ENCODE results near the gene PGAP1. TPM values are rescaled to one million over a fixed set of nuclear protein-coding genes. Genes with fewer than 3 reads are reported as not detected.

Gene PGAP1
- total and polyA plus RNA-seq, 9 of the 15 experiments (the other 6 are each of a cell fraction or from before 2014, with no cell fraction given) = 0.08 to 0.73 (median 0.52) TPM

DNA sequence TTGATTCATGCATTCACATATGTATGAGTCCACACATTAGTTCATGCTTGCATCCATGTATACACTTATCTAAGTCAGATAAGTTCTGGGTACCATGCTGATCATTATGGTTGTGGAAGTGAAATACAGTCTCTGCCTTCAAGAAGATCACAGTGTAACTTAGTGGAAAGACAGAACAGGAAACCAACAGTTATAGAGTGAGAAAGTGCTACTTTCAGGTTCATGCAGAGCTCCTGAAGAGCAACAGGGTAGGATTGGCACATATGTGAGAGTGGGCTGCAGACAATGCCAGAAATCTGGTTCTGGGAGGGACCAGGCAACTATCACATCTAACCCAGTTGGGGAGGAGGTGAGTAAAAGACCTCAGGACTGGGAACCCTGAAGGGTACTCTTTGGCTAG lies 35.4 kb upstream of the PGAP1 start:
- no peaks in the 10 kb centered on the region for H4K20me1 ChIP-seq (replicated peaks; ENCODE audit: control insufficient read depth, insufficient read depth, low read length)
- ChIA-PET CTCF (ENCODE audit: low intra/inter-chr PET ratio) (no interaction called here), POLR2A (no interaction called here)
- no peak overlapping the region for H3K27ac ChIP-seq (ENCODE audit: extremely low read depth, low read depth, low read length)
- no peak overlapping the region for H3K4me3 ChIP-seq
- H2AFZ ChIP-seq (ENCODE audit: low read depth, low read length) = no peak overlapping the region
- H3K9me1 ChIP-seq (ENCODE audit: control insufficient read depth, insufficient read depth, low read length) = no peaks in the 10 kb centered on the region
- H3K27me3 ChIP-seq (ENCODE audit: control insufficient read depth in 2 of 2, insufficient read depth in 2 of 2, low read length in 2 of 2) = no peaks in the 10 kb centered on the region
- DNase-seq (ENCODE audit: extremely low read depth in 1 of 4, low spot score in 3 of 4) (no peak), FAIRE-seq (no peak), ATAC-seq (no peak)
- intact Hi-C loops (cut with micrococcal nuclease) (no loop called here), in situ Hi-C loops (cut with MboI) (no loop called here)
- H3K9me3 ChIP-seq (replicated peaks; ENCODE audit: control insufficient read depth, insufficient read depth, low read depth, low read length) = no peaks in the 10 kb centered on the region
- H3K4me1 ChIP-seq (replicated peaks in 1 of 2; ENCODE audit: control insufficient read depth in 2 of 2, insufficient read depth in 2 of 2, low read length in 2 of 2) = no peaks in the 10 kb centered on the region
- TF ChIP-seq DPF2 (IDR thresholded peaks at IDR 0.05) (no peak), ZNF239 (CRISPR knock-in tag; IDR thresholded peaks at IDR 0.05) (no peak), ATF1 (CRISPR knock-in tag; IDR thresholded peaks at IDR 0.05) (no peak), ATF1 (tag; IDR thresholded peaks at IDR 0.05) (no peak), ZBTB1 (CRISPR knock-in tag; IDR thresholded peaks at IDR 0.05; ENCODE audit: borderline replicate concordance, low read depth) (no peak), ZNF121 (CRISPR knock-in tag; conservative IDR thresholded peaks at IDR 0.05) (no peak), SMAD3 (CRISPR knock-in tag; conservative IDR thresholded peaks at IDR 0.05) (no peak), BACH1 (tag; IDR thresholded peaks at IDR 0.05) (no peak), ATF7 (IDR thresholded peaks at IDR 0.05) (no peak), ZNF408 (CRISPR knock-in tag; IDR thresholded peaks at IDR 0.05; ENCODE audit: low read depth) (no peak), JUN (IDR thresholded peaks at IDR 0.05; ENCODE audit: borderline replicate concordance, low read depth, low read length) (no peak), JUN (CRISPR knock-in tag; IDR thresholded peaks at IDR 0.05; ENCODE audit: borderline replicate concordance) (no peak), ZNF766 (CRISPR knock-in tag; conservative IDR thresholded peaks at IDR 0.05) (no peak)
- TF ChIP-seq, protein P1, sequence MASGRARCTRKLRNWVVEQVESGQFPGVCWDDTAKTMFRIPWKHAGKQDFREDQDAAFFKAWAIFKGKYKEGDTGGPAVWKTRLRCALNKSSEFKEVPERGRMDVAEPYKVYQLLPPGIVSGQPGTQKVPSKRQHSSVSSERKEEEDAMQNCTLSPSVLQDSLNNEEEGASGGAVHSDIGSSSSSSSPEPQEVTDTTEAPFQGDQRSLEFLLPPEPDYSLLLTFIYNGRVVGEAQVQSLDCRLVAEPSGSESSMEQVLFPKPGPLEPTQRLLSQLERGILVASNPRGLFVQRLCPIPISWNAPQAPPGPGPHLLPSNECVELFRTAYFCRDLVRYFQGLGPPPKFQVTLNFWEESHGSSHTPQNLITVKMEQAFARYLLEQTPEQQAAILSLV (tag; IDR thresholded peaks at IDR 0.05) = no peak
- TF ChIP-seq, protein P2, sequence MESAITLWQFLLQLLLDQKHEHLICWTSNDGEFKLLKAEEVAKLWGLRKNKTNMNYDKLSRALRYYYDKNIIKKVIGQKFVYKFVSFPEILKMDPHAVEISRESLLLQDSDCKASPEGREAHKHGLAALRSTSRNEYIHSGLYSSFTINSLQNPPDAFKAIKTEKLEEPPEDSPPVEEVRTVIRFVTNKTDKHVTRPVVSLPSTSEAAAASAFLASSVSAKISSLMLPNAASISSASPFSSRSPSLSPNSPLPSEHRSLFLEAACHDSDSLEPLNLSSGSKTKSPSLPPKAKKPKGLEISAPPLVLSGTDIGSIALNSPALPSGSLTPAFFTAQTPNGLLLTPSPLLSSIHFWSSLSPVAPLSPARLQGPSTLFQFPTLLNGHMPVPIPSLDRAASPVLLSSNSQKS (CRISPR knock-in tag; IDR thresholded peaks at IDR 0.05) = no peak
- TF ChIP-seq, protein P3, sequence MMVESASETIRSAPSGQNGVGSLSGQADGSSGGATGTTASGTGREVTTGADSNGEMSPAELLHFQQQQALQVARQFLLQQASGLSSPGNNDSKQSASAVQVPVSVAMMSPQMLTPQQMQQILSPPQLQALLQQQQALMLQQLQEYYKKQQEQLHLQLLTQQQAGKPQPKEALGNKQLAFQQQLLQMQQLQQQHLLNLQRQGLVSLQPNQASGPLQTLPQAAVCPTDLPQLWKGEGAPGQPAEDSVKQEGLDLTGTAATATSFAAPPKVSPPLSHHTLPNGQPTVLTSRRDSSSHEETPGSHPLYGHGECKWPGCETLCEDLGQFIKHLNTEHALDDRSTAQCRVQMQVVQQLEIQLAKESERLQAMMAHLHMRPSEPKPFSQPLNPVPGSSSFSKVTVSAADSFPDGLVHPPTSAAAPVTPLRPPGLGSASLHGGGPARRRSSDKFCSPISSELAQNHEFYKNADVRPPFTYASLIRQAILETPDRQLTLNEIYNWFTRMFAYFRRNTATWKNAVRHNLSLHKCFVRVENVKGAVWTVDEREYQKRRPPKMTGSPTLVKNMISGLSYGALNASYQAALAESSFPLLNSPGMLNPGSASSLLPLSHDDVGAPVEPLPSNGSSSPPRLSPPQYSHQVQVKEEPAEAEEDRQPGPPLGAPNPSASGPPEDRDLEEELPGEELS (CRISPR knock-in tag; IDR thresholded peaks at IDR 0.05; ENCODE audit: borderline replicate concordance) = no peak
- no TSS peak for BruUV-seq (replicated peaks)
- no peaks in the 10 kb centered on the region for H3K36me3 ChIP-seq (ENCODE audit: control insufficient read depth, insufficient read depth, low read length)
- no peak overlapping the region for H3K9ac ChIP-seq (ENCODE audit: insufficient read depth in 1 of 2, low read depth in 2 of 2, low read length in 2 of 2)
- H3K4me2 ChIP-seq (ENCODE audit: insufficient read depth, low read length) = no peak overlapping the region
- H3K79me2 ChIP-seq (ENCODE audit: control insufficient read depth, insufficient read depth, low read length) = no peaks in the 10 kb centered on the region
